Stimulated activated CD4-positive, alpha-beta T cell treated with anti-CD3 and anti-CD28 coated beads, Interleukin-1b, Interleukin-23, amount 100 ng/mL, for 1 hour (primary cell): Measurements from ENCODE around the gene TRHDE.
"Not testable (repeated sequence)": the region's sequence is repeated elsewhere in the genome, so short reads cannot be mapped to it uniquely, and the experiment has no call there.

ENCODE experiments used
- DNase-seq, 2 donors: peaks; one replicate each; pipeline ENCODE4 v3.0.0-alpha.2; 2020; ENCODE audit warnings: low read depth in 2 of 2

TRHDE gene

GRCh38 chr12:72511906-72512305 lies 239.7 kb downstream of the TRHDE start:
- no peak for DNase-seq

GRCh38 chr12:72520044-72520678 lies 248.0 kb downstream of the TRHDE start:
- DNase-seq, result not testable (repeated sequence)

DNA sequence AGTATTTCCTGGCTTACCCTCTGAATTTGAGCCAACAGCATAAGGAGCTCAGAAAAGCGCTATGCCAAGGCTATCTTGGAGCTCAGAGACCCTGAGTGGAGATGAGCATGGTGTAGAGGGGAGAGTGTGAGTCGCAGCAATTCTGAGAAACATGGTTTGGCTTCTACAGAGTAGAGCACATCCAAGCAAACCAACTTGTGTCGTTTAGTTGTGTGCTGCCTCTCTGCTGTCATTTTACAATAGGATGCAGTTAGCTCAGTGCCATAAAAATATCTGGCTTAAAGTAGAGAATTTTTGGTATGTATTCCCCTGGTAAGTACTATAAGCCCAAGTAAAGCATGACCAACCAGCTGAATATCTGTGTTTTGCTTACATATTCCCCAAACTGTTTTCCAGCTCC lies 249.2 kb downstream of the TRHDE start:
- no peak for DNase-seq

DNA sequence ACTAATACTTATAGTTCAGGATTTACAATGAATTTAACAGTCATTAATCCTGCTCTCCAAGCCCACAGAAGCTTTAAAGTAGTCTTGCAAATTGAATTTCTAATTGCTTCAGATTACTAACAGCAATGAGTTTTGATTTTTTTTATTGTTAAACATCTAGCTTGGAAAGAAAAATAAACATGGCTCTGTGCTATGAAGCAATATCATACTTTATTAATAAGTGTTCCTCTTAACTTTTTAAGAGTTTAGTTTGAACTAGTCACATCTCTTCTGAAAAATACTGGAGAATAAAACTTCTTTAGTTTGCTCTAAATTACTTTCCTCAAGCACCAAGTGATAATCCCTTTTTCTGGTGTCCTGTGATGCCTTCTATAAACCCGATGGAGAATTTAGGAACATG lies 250.2 kb downstream of the TRHDE start:
- DNase-seq, result no peak

GRCh38 chr12:72523754-72524153 lies 251.6 kb downstream of the TRHDE start:
- DNase-seq, result no peak

DNA sequence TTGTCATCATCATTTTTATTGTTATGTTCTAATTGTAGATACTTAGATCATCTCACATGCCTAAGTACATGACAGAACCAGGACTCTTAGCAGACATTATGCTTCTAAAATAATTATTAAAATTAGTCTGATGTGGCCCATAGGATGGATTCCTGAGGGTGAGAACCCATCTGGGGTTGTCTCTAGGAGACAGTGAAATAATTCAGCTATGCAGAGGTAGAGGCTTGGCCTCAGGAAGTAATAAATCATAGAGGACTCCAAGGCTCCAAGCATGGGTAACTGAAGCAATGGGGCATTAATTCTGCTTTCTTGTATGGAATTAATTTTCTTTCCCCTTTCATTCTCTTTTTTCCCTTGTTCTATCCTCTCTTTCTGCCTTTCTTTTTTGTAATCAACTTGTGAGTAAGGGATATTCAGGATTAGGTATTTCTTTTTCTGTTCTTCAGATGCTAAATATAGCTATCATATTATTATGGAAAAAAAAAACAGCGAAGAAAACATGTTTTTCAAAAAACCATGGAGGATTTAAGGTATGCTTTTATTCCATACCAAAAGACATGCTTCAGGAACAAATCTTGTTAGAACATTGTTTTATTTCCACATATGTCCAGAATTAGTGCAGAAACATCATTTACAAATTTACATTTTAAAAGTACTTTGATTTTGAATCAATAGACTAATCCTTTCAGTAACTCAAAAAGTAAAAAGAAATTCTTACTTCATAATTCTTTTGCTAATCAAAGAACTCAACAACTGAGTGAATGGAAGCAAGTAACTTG lies 263.2 kb downstream of the TRHDE start:
- DNase-seq, result no peak

DNA sequence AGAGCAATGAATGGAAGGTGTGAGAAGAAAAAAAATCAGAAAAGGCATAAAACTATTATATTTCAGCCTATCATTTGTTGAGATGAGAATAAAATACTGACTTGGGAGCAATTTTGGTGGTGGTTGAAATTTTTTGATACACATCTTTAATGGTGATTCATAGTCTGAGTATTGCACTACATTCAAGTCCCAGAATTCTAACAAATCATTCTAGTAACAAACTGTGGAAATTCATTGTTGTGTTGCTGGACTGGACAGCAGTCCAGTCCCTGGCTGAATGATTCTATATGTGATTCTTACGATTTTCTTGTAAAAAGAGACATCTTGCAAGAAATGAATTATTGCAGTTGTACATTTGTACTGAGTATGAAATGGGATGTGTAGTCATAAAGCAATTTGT lies 268.6 kb downstream of the TRHDE start:
- DNase-seq, result no peak

GRCh38 chr12:72543777-72544467 lies 271.8 kb downstream of the TRHDE start:
- DNase-seq, result no peak

DNA sequence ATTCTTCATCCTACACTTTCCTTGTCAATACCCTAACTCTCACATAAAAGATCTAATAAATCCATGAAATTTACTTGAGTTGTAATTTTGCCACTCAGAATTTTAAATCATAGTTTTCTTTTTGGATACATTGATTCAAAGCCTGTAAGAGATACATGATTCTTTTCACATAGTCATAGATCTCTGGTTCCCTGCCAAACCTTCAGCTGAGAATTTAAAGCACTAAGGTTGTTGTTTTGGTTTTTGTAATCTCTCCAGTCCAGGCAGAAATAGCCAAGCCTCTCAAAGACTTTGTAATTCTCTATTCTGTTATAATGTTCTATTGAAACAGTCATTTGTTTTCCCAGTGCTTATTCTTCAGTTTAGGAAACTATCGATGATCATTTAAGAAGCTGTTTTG lies 273.9 kb downstream of the TRHDE start:
- DNase-seq, result no peak

GRCh38 chr12:72547573-72547972 lies 275.4 kb downstream of the TRHDE start:
- no peak for DNase-seq

DNA sequence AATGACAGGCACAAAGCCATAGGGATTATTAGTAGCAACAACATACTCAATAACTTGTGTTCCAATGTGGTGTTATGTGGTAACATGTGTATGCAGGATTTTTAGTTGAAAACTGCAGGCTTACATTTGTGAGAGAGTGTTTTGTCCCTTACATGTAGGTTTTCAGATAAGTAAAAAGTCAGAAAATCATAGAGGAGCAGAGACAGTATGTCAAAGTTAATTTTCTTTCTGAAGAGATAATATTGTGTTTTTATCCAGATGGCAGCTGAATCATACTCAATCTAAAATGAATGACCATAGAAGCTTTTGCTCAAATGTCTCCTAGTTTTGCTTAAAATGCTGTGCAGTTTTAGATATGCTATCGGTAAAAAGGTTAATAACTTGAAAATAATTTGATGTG lies 277.0 kb downstream of the TRHDE start:
- DNase-seq, result no peak

GRCh38 chr12:72560003-72560769 lies 288.0 kb downstream of the TRHDE start:
- no peak for DNase-seq

GRCh38 chr12:72570601-72571000 lies 298.4 kb downstream of the TRHDE start:
- no peak for DNase-seq

DNA sequence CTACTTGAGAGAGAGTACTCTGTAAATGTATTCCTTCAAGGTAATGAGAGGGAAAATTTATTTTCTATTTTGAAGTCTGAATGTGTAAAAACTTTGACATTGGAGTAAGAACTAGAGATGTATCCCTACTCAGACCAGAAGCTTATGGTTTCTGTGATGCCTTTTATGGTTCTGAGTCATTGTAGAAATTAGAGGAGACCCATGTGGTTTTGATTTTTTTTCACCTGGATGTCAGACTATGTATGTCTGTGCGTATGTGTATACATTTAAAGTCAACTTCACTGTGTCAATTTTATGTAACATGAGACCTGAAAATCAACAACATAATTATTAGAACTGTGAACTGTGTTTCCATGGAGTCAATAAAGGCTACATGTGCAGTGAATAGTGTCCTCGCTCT lies 302.0 kb downstream of the TRHDE start:
- DNase-seq, result no peak

DNA sequence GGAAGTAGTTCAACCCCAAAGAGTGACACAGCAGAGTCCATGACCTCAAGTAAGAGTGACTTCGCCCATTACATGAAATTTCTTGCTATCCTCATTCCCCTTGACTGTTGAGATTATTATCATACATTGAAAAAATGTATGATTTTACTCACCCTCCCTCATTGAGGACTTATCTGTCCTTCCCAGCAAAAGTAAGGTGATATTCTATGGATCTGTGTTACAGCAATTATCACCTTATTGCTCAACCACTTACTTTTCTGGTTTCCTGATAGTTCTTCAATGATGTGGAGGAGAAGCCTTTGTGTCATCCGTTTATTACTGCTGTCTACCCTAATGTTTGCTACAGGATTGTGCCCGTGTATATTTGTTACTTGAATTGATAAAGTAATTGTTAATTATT lies 306.2 kb downstream of the TRHDE start:
- no peak for DNase-seq

GRCh38 chr12:72586456-72586855 lies 314.3 kb downstream of the TRHDE start:
- no peak for DNase-seq

- no peak for DNase-seq
Measured at GRCh38 chr12:72602581-72602980, 330.4 kb downstream of the TRHDE start.

GRCh38 chr12:72605975-72606374 lies 333.8 kb downstream of the TRHDE start:
- DNase-seq, result no peak

DNA sequence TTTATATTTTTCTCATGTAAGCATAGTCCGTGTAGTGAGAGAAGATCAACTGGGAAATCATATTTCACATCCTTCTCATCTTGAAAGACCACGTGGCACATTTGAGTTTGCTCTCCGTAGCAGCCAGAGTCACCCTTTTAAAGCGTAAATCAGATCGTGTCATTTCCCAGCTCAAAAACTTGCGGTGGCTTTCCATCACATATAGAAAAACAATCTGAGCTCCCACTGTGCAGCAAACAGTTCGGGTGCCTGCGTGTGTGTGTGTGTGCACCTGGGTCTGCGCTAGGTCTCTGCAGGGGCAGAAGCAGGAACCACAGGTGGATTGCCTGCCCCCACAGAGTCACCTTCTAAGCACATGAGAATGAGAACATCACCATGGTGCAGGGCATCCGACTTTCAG lies 338.2 kb downstream of the TRHDE start:
- DNase-seq, result no peak

GRCh38 chr12:72610854-72611358 lies 338.7 kb downstream of the TRHDE start:
- DNase-seq, result no peak

DNA sequence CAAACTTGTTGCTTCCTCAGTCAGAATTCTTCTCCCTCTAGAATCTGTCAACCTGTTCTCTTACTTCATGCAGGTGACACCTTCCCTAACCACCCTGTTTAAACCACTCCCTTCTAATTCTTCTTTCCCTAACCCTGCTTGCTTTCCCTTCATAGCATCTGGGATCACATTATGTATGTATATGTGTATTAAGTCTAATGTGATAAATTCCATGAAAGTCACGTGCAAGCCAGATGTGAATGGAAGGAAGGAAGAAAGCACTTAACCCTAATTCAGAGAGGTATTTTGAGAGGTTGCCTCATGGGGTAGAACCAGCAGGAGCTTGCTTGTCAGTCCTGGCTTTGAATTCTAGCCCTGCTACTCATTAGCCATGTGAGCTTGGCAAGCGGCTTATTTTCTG lies 340.0 kb downstream of the TRHDE start:
- DNase-seq, result no peak

GRCh38 chr12:72618764-72619163 lies 346.6 kb downstream of the TRHDE start:
- DNase-seq, result no peak
